CD1c-positive myeloid dendritic cell (primary cell): Measurements from ENCODE around the gene MYLK.

ENCODE experiments used
- DNase-seq: peaks from one replicate; pipeline ENCODE4 v3.0.0-alpha.2; 2016; ENCODE audit errors: extremely low spot score

The MYLK gene

GRCh38 chr3:123793425-123793824 is 90.7 kb downstream of the MYLK start:
- no peak for DNase-seq

- DNase-seq = no peak
These were observed 91.5 kb downstream of the MYLK start for GRCh38 chr3:123792473-123793201.

GRCh38 chr3:123791898-123792297 is 92.2 kb downstream of the MYLK start:
- no peak for DNase-seq

GRCh38 chr3:123791417-123791816 is 92.7 kb downstream of the MYLK start:
- DNase-seq = no peak

GRCh38 chr3:123791073-123791370 is 93.1 kb downstream of the MYLK start:
- DNase-seq = no peak

- DNase-seq = no peak
These were observed 93.7 kb downstream of the MYLK start for GRCh38 chr3:123790254-123791072.

- no peak for DNase-seq
These were observed 94.4 kb downstream of the MYLK start for GRCh38 chr3:123789760-123790159.

- no peak for DNase-seq
These were observed 95.0 kb downstream of the MYLK start for GRCh38 chr3:123789160-123789559.

GRCh38 chr3:123788710-123789109 is 95.4 kb downstream of the MYLK start:
- no peak for DNase-seq

GRCh38 chr3:123787133-123787532 is 97.0 kb downstream of the MYLK start:
- DNase-seq = no peak

GRCh38 chr3:123785602-123786001 is 98.5 kb downstream of the MYLK start:
- DNase-seq = no peak

- no peak for DNase-seq
These were observed 100.3 kb downstream of the MYLK start for GRCh38 chr3:123783811-123784210.

GRCh38 chr3:123783050-123783689 is 101.0 kb downstream of the MYLK start:
- no peak for DNase-seq

- no peak for DNase-seq
These were observed 101.6 kb downstream of the MYLK start for GRCh38 chr3:123782488-123782887.

- DNase-seq = no peak
These were observed 102.4 kb downstream of the MYLK start for GRCh38 chr3:123781571-123782275.

GRCh38 chr3:123781138-123781537 is 103.0 kb downstream of the MYLK start:
- DNase-seq = no peak

GRCh38 chr3:123780656-123781055 is 103.5 kb downstream of the MYLK start:
- no peak for DNase-seq

GRCh38 chr3:123779655-123780231 is 104.4 kb downstream of the MYLK start:
- no peak for DNase-seq

GRCh38 chr3:123778991-123779622 is 105.0 kb downstream of the MYLK start:
- DNase-seq = no peak

- no peak for DNase-seq
These were observed 105.6 kb downstream of the MYLK start for GRCh38 chr3:123778525-123778924.

GRCh38 chr3:123776071-123776782 is 107.9 kb downstream of the MYLK start:
- DNase-seq = no peak
